ENCODE results near the gene PTPRK. TPM values are rescaled to one million over a fixed set of nuclear protein-coding genes. Genes with fewer than 3 reads are reported as not detected.

Gene PTPRK
- total RNA-seq, 4 donors from 2014 or later, result 40.1 to 82.0 (median 57.6) TPM

GRCh38 chr6:128073389-128073788, 447.0 kb downstream of the PTPRK start:
- no peak overlapping the region for H3K4me3 ChIP-seq

GRCh38 chr6:128071212-128071611, 449.2 kb downstream of the PTPRK start:
- H3K27ac ChIP-seq, result no peak overlapping the region
- TF ChIP-seq POLR2A (IDR thresholded peaks at IDR 0.05) (no peak), POLR2AphosphoS5 (IDR thresholded peaks at IDR 0.05) (no peak), EP300 (IDR thresholded peaks at IDR 0.05) (no peak), CTCF (IDR thresholded peaks at IDR 0.05) (no peak)
- WGBS, result 93% methylated on average over 3 of the region's 3 CpGs

More at GRCh38 chr6:128073389-128073788, 447.0 kb downstream of the PTPRK start:
- TF ChIP-seq POLR2A (IDR thresholded peaks at IDR 0.05) (no peak), POLR2AphosphoS5 (IDR thresholded peaks at IDR 0.05) (no peak), EP300 (IDR thresholded peaks at IDR 0.05) (no peak)
- peaks cover 5% of the 10 kb centered on the region for H3K36me3 ChIP-seq
- H3K27me3 ChIP-seq, result no peaks in the 10 kb centered on the region
- no peaks in the 10 kb centered on the region for H3K9me3 ChIP-seq
- no peaks in the 10 kb centered on the region for H3K4me1 ChIP-seq
- DNase-seq (ENCODE audit: low spot score in 2 of 2), result no peak
- 100% methylated on average over 1 of the region's 1 CpG for WGBS
- no peak overlapping the region for H3K27ac ChIP-seq

GRCh38 chr6:128070406-128070805, 450.0 kb downstream of the PTPRK start:
- peaks cover 10% of the 10 kb centered on the region for H3K36me3 ChIP-seq
- H3K27me3 ChIP-seq, result no peaks in the 10 kb centered on the region
- H3K9me3 ChIP-seq, result no peaks in the 10 kb centered on the region
- no peak overlapping the region for H3K27ac ChIP-seq
- TF ChIP-seq EP300 (IDR thresholded peaks at IDR 0.05) (no peak), POLR2AphosphoS5 (IDR thresholded peaks at IDR 0.05) (no peak), POLR2A (IDR thresholded peaks at IDR 0.05) (no peak), CTCF (IDR thresholded peaks at IDR 0.05) (no peak)
- no peak overlapping the region for H3K4me3 ChIP-seq
- no peaks in the 10 kb centered on the region for H3K4me1 ChIP-seq
- 64% methylated on average over 3 of the region's 3 CpGs for WGBS
- DNase-seq (ENCODE audit: low spot score in 2 of 2), result no peak

More at GRCh38 chr6:128071212-128071611, 449.2 kb downstream of the PTPRK start:
- H3K4me3 ChIP-seq, result no peak overlapping the region
- H3K9me3 ChIP-seq, result no peaks in the 10 kb centered on the region
- H3K27me3 ChIP-seq, result no peaks in the 10 kb centered on the region
- peaks cover 9% of the 10 kb centered on the region for H3K36me3 ChIP-seq
- H3K4me1 ChIP-seq, result no peaks in the 10 kb centered on the region
- no peak for DNase-seq (ENCODE audit: low spot score in 2 of 2)

GRCh38 chr6:128069188-128069587, 451.2 kb downstream of the PTPRK start:
- Histone ChIP-seq H3K4me1 (no peaks in the 10 kb centered on the region), H3K27ac (no peak overlapping the region), H3K27me3 (no peaks in the 10 kb centered on the region), H3K9me3 (no peaks in the 10 kb centered on the region), H3K36me3 (peaks cover 10% of the 10 kb centered on the region), H3K4me3 (no peak overlapping the region)
- no peak for DNase-seq (ENCODE audit: low spot score in 2 of 2)
- no peak for TF ChIP-seq EP300 (IDR thresholded peaks at IDR 0.05)
- TF ChIP-seq POLR2AphosphoS5 (IDR thresholded peaks at IDR 0.05), result no peak
- no peak for TF ChIP-seq POLR2A (IDR thresholded peaks at IDR 0.05)
- TF ChIP-seq CTCF (IDR thresholded peaks at IDR 0.05), result no peak
- 93% methylated on average over 2 of the region's 2 CpGs for WGBS

- 96% methylated on average over 5 of the region's 5 CpGs for WGBS
Measured at GRCh38 chr6:128068119-128068479, 452.3 kb downstream of the PTPRK start.

More at GRCh38 chr6:128068119-128068479, 452.3 kb downstream of the PTPRK start:
- Histone ChIP-seq H3K27ac (no peak overlapping the region), H3K27me3 (no peaks in the 10 kb centered on the region), H3K36me3 (peaks cover 10% of the 10 kb centered on the region), H3K9me3 (no peaks in the 10 kb centered on the region), H3K4me3 (no peak overlapping the region), H3K4me1 (no peaks in the 10 kb centered on the region)
- no peak for DNase-seq (ENCODE audit: low spot score in 2 of 2)
- TF ChIP-seq CTCF (IDR thresholded peaks at IDR 0.05) (no peak), POLR2A (IDR thresholded peaks at IDR 0.05) (no peak), POLR2AphosphoS5 (IDR thresholded peaks at IDR 0.05) (no peak), EP300 (IDR thresholded peaks at IDR 0.05) (no peak)

Measured in suprapubic skin (tissue), 4 donors.